ENCODE data around the gene RNU4-1.

The RNU4-1 gene

GRCh38 chr12:120266180-120266870, 26.7 kb downstream of the RNU4-1 start:
- Mint-ChIP-seq H3K27me3 (ENCODE audit: low read depth) (no peaks in the 10 kb centered on the region), H3K27ac (peak overlapping the region; percentile 80), H3K36me3 (ENCODE audit: low read depth) (peaks cover 28% of the 10 kb centered on the region)

GRCh38 chr12:120265473-120266179, 27.4 kb downstream of the RNU4-1 start, which contains the start of gene PXN:
Gene PXN (minus strand): TSS chr12:120265730. CDS start chr12:120265629, 101 bp downstream.
- Mint-ChIP-seq H3K4me1 (ENCODE audit: low read depth) (peaks cover 38% of the 10 kb centered on the region), H3K27me3 (ENCODE audit: low read depth) (no peaks in the 10 kb centered on the region), H3K36me3 (ENCODE audit: low read depth) (peaks cover 28% of the 10 kb centered on the region), H3K27ac (peak within 1 kb of the TSS; percentile 82), H3K4me3 (peak within 1 kb of the TSS; percentile 98), H3K9me3 (no peaks in the 10 kb centered on the region)

More at GRCh38 chr12:120266180-120266870, 26.7 kb downstream of the RNU4-1 start:
- peaks cover 33% of the 10 kb centered on the region for H3K4me1 Mint-ChIP-seq (ENCODE audit: low read depth)
- peak overlapping the region; percentile 89 for H3K4me3 Mint-ChIP-seq
- no peaks in the 10 kb centered on the region for H3K9me3 Mint-ChIP-seq

- Mint-ChIP-seq H3K4me1 (ENCODE audit: low read depth) (peaks cover 42% of the 10 kb centered on the region), H3K27me3 (ENCODE audit: low read depth) (no peaks in the 10 kb centered on the region), H3K9me3 (no peaks in the 10 kb centered on the region), H3K4me3 (peak overlapping the region; percentile 98), H3K27ac (peak overlapping the region; percentile 82), H3K36me3 (ENCODE audit: low read depth) (peaks cover 35% of the 10 kb centered on the region)
Measured at GRCh38 chr12:120264904-120265472, 28.0 kb downstream of the RNU4-1 start.

GRCh38 chr12:120264086-120264903, 28.7 kb downstream of the RNU4-1 start:
- H3K27ac Mint-ChIP-seq = peak overlapping the region; percentile 82
- H3K9me3 Mint-ChIP-seq = no peaks in the 10 kb centered on the region
- peaks cover 40% of the 10 kb centered on the region for H3K36me3 Mint-ChIP-seq (ENCODE audit: low read depth)
- peaks cover 47% of the 10 kb centered on the region for H3K4me1 Mint-ChIP-seq (ENCODE audit: low read depth)
- H3K4me3 Mint-ChIP-seq = peak overlapping the region; percentile 98
- H3K27me3 Mint-ChIP-seq (ENCODE audit: low read depth) = no peaks in the 10 kb centered on the region

GRCh38 chr12:120263748-120264085, 29.3 kb downstream of the RNU4-1 start:
- H3K4me1 Mint-ChIP-seq (ENCODE audit: low read depth) = peaks cover 49% of the 10 kb centered on the region
- H3K27me3 Mint-ChIP-seq (ENCODE audit: low read depth) = no peaks in the 10 kb centered on the region
- H3K27ac Mint-ChIP-seq = peak overlapping the region; percentile 49
- H3K4me3 Mint-ChIP-seq = peak overlapping the region; percentile 98
- H3K9me3 Mint-ChIP-seq = no peaks in the 10 kb centered on the region
- H3K36me3 Mint-ChIP-seq (ENCODE audit: low read depth) = peaks cover 41% of the 10 kb centered on the region

- no peaks in the 10 kb centered on the region for H3K27me3 Mint-ChIP-seq (ENCODE audit: low read depth)
- H3K4me1 Mint-ChIP-seq (ENCODE audit: low read depth) = peaks cover 54% of the 10 kb centered on the region
- H3K36me3 Mint-ChIP-seq (ENCODE audit: low read depth) = peaks cover 41% of the 10 kb centered on the region
- H3K9me3 Mint-ChIP-seq = no peaks in the 10 kb centered on the region
- peak overlapping the region; percentile 79 for H3K27ac Mint-ChIP-seq
- peak overlapping the region; percentile 98 for H3K4me3 Mint-ChIP-seq
Measured at GRCh38 chr12:120262852-120263747, 29.9 kb downstream of the RNU4-1 start.

GRCh38 chr12:120261951-120262851, 30.8 kb downstream of the RNU4-1 start:
- Mint-ChIP-seq H3K9me3 (no peaks in the 10 kb centered on the region), H3K27me3 (ENCODE audit: low read depth) (no peaks in the 10 kb centered on the region), H3K27ac (peak overlapping the region; percentile 79), H3K4me3 (peak overlapping the region; percentile 98), H3K36me3 (ENCODE audit: low read depth) (peaks cover 42% of the 10 kb centered on the region), H3K4me1 (ENCODE audit: low read depth) (peaks cover 57% of the 10 kb centered on the region)

- Mint-ChIP-seq H3K4me1 (ENCODE audit: low read depth) (peaks cover 60% of the 10 kb centered on the region), H3K27ac (peak overlapping the region; percentile 79), H3K36me3 (ENCODE audit: low read depth) (peaks cover 50% of the 10 kb centered on the region), H3K4me3 (peak overlapping the region; percentile 35), H3K27me3 (ENCODE audit: low read depth) (no peaks in the 10 kb centered on the region), H3K9me3 (no peaks in the 10 kb centered on the region)
Measured at GRCh38 chr12:120260607-120261006, 32.4 kb downstream of the RNU4-1 start.

GRCh38 chr12:120259418-120260202, 33.4 kb downstream of the RNU4-1 start:
- H3K9me3 Mint-ChIP-seq = no peaks in the 10 kb centered on the region
- H3K4me1 Mint-ChIP-seq (ENCODE audit: low read depth) = peaks cover 63% of the 10 kb centered on the region
- no peaks in the 10 kb centered on the region for H3K27me3 Mint-ChIP-seq (ENCODE audit: low read depth)
- peak overlapping the region; percentile 5 for H3K27ac Mint-ChIP-seq
- H3K36me3 Mint-ChIP-seq (ENCODE audit: low read depth) = peaks cover 52% of the 10 kb centered on the region
- peak overlapping the region; percentile 9 for H3K4me3 Mint-ChIP-seq

- Mint-ChIP-seq H3K4me3 (peak overlapping the region; percentile 7), H3K36me3 (ENCODE audit: low read depth) (peaks cover 49% of the 10 kb centered on the region), H3K27ac (peak overlapping the region; percentile 62), H3K9me3 (no peaks in the 10 kb centered on the region), H3K27me3 (ENCODE audit: low read depth) (no peaks in the 10 kb centered on the region), H3K4me1 (ENCODE audit: low read depth) (peaks cover 65% of the 10 kb centered on the region)
Measured at GRCh38 chr12:120258323-120258896, 34.6 kb downstream of the RNU4-1 start.

- peak overlapping the region; percentile 93 for H3K27ac Mint-ChIP-seq
- no peaks in the 10 kb centered on the region for H3K27me3 Mint-ChIP-seq (ENCODE audit: low read depth)
- H3K4me3 Mint-ChIP-seq = no peak overlapping the region
- H3K4me1 Mint-ChIP-seq (ENCODE audit: low read depth) = peaks cover 65% of the 10 kb centered on the region
- peaks cover 40% of the 10 kb centered on the region for H3K36me3 Mint-ChIP-seq (ENCODE audit: low read depth)
- no peaks in the 10 kb centered on the region for H3K9me3 Mint-ChIP-seq
Measured at GRCh38 chr12:120257041-120257821, 35.8 kb downstream of the RNU4-1 start.
